ENCODE data around the gene BEND5. TPM values are rescaled to one million over a fixed set of nuclear protein-coding genes. Genes with fewer than 3 reads are reported as not detected.

Gene BEND5
- total and polyA plus RNA-seq, 10 of the 15 experiments (the other 5 are each of a cell fraction or from before 2014, with no cell fraction given) = 0.26 TPM; not detected in 9

- RAD21 ChIA-PET (ENCODE audit: unreplicated experiment) = no interaction called here
- Histone ChIP-seq H3K4me2 (ENCODE audit: control insufficient read depth, insufficient read depth) (no peak overlapping the region), H3K9me3 (replicated peaks; ENCODE audit: control insufficient read depth, insufficient read depth, low read length) (no peaks in the 10 kb centered on the region), H3K27me3 (replicated peaks in 1 of 2; ENCODE audit: control insufficient read depth in 2 of 2, insufficient read depth in 2 of 2, low read length in 1 of 2) (no peaks in the 10 kb centered on the region; a peak in 1 of 4 replicates), H3K4me1 (ENCODE audit: control insufficient read depth, insufficient read depth, low read length) (no peaks in the 10 kb centered on the region), H3K36me3 (ENCODE audit: control insufficient read depth in 2 of 2, insufficient read depth in 2 of 2, low read length in 1 of 2) (no peaks in the 10 kb centered on the region), H3K27ac (ENCODE audit: control insufficient read depth, insufficient read depth) (no peak overlapping the region), H2AFZ (ENCODE audit: control insufficient read depth, low read depth, low read length) (no peak overlapping the region), H3K79me2 (ENCODE audit: control insufficient read depth, insufficient read depth, low read length) (no peaks in the 10 kb centered on the region), H3K4me3 (no peak overlapping the region), H3K9ac (ENCODE audit: control insufficient read depth, insufficient read depth, low read length) (no peak overlapping the region), H4K20me1 (ENCODE audit: control insufficient read depth, insufficient read depth) (no peaks in the 10 kb centered on the region)
- no peak for FAIRE-seq
- no TSS peak for BruUV-seq (replicated peaks)
- in situ Hi-C loops (cut with MboI) (no loop called here), intact Hi-C loops (cut with micrococcal nuclease; ENCODE audit: unreplicated experiment) (no loop called here)
- POLR2A ChIA-PET = no interaction called here
- CTCF ChIA-PET = interaction anchor here (1.0 kb wide), 1 partner anchor 7 kb away, joined by 3 read pairs; no protein-coding TSS in a partner anchor
- DNase-seq (ENCODE audit: low read depth, low spot score) = no peak
- no peak for ATAC-seq
- SMC1A ChIA-PET (ENCODE audit: uncharacterized antibody, unreplicated experiment) = no interaction called here
- WGBS (ENCODE audit: insufficient coverage, insufficient replicate concordance, low lambda C conversion rate, missing lambda C conversion rate) = 61% methylated on average over 18 of the region's 18 CpGs
- TF ChIP-seq POLR2AphosphoS5 (IDR thresholded peaks at IDR 0.05; ENCODE audit: low read length) (no peak), IKZF2 (IDR thresholded peaks at IDR 0.05) (no peak), MTA2 (IDR thresholded peaks at IDR 0.05; ENCODE audit: low read depth) (no peak), RELA (IDR thresholded peaks at IDR 0.05; ENCODE audit: borderline replicate concordance, partially characterized antibody) (no peak), SUPT20H (IDR thresholded peaks at IDR 0.05; ENCODE audit: borderline replicate concordance, control insufficient read depth, low read depth, low read length) (no peak), CBX3 (IDR thresholded peaks at IDR 0.05; ENCODE audit: borderline replicate concordance, low read depth) (no peak), TBL1XR1 (IDR thresholded peaks at IDR 0.05; ENCODE audit: low read depth, low read length) (no peak), IRF3 (IDR thresholded peaks at IDR 0.05) (no peak), RCOR1 (conservative IDR thresholded peaks at IDR 0.05; ENCODE audit: low read depth, low read length) (no peak)
- TF ChIP-seq, protein P1, sequence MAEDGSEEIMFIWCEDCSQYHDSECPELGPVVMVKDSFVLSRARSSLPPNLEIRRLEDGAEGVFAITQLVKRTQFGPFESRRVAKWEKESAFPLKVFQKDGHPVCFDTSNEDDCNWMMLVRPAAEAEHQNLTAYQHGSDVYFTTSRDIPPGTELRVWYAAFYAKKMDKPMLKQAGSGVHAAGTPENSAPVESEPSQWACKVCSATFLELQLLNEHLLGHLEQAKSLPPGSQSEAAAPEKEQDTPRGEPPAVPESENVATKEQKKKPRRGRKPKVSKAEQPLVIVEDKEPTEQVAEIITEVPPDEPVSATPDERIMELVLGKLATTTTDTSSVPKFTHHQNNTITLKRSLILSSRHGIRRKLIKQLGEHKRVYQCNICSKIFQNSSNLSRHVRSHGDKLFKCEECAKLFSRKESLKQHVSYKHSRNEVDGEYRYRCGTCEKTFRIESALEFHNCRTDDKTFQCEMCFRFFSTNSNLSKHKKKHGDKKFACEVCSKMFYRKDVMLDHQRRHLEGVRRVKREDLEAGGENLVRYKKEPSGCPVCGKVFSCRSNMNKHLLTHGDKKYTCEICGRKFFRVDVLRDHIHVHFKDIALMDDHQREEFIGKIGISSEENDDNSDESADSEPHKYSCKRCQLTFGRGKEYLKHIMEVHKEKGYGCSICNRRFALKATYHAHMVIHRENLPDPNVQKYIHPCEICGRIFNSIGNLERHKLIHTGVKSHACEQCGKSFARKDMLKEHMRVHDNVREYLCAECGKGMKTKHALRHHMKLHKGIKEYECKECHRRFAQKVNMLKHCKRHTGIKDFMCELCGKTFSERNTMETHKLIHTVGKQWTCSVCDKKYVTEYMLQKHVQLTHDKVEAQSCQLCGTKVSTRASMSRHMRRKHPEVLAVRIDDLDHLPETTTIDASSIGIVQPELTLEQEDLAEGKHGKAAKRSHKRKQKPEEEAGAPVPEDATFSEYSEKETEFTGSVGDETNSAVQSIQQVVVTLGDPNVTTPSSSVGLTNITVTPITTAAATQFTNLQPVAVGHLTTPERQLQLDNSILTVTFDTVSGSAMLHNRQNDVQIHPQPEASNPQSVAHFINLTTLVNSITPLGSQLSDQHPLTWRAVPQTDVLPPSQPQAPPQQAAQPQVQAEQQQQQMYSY (CRISPR knock-in tag; IDR thresholded peaks at IDR 0.05) = no peak
- TF ChIP-seq, protein P2, sequence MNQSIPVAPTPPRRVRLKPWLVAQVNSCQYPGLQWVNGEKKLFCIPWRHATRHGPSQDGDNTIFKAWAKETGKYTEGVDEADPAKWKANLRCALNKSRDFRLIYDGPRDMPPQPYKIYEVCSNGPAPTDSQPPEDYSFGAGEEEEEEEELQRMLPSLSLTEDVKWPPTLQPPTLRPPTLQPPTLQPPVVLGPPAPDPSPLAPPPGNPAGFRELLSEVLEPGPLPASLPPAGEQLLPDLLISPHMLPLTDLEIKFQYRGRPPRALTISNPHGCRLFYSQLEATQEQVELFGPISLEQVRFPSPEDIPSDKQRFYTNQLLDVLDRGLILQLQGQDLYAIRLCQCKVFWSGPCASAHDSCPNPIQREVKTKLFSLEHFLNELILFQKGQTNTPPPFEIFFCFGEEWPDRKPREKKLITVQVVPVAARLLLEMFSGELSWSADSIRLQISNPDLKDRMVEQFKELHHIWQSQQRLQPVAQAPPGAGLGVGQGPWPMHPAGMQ (IDR thresholded peaks at IDR 0.05; ENCODE audit: borderline replicate concordance) = no peak
- TF ChIP-seq, protein P3, sequence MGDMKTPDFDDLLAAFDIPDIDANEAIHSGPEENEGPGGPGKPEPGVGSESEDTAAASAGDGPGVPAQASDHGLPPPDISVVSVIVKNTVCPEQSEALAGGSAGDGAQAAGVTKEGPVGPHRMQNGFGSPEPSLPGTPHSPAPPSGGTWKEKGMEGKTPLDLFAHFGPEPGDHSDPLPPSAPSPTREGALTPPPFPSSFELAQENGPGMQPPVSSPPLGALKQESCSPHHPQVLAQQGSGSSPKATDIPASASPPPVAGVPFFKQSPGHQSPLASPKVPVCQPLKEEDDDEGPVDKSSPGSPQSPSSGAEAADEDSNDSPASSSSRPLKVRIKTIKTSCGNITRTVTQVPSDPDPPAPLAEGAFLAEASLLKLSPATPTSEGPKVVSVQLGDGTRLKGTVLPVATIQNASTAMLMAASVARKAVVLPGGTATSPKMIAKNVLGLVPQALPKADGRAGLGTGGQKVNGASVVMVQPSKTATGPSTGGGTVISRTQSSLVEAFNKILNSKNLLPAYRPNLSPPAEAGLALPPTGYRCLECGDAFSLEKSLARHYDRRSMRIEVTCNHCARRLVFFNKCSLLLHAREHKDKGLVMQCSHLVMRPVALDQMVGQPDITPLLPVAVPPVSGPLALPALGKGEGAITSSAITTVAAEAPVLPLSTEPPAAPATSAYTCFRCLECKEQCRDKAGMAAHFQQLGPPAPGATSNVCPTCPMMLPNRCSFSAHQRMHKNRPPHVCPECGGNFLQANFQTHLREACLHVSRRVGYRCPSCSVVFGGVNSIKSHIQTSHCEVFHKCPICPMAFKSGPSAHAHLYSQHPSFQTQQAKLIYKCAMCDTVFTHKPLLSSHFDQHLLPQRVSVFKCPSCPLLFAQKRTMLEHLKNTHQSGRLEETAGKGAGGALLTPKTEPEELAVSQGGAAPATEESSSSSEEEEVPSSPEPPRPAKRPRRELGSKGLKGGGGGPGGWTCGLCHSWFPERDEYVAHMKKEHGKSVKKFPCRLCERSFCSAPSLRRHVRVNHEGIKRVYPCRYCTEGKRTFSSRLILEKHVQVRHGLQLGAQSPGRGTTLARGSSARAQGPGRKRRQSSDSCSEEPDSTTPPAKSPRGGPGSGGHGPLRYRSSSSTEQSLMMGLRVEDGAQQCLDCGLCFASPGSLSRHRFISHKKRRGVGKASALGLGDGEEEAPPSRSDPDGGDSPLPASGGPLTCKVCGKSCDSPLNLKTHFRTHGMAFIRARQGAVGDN (IDR thresholded peaks at IDR 0.05) = no peak
- TF ChIP-seq, protein P4, sequence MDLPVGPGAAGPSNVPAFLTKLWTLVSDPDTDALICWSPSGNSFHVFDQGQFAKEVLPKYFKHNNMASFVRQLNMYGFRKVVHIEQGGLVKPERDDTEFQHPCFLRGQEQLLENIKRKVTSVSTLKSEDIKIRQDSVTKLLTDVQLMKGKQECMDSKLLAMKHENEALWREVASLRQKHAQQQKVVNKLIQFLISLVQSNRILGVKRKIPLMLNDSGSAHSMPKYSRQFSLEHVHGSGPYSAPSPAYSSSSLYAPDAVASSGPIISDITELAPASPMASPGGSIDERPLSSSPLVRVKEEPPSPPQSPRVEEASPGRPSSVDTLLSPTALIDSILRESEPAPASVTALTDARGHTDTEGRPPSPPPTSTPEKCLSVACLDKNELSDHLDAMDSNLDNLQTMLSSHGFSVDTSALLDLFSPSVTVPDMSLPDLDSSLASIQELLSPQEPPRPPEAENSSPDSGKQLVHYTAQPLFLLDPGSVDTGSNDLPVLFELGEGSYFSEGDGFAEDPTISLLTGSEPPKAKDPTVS (IDR thresholded peaks at IDR 0.05; ENCODE audit: low read depth, low read length) = no peak
Measured at GRCh38 chr1:48758976-48759375, 17.7 kb downstream of the BEND5 start.

Measured in GM12878 (cell line).